ENCODE measurements around the gene CGGBP1.

Gene CGGBP1, protein sequence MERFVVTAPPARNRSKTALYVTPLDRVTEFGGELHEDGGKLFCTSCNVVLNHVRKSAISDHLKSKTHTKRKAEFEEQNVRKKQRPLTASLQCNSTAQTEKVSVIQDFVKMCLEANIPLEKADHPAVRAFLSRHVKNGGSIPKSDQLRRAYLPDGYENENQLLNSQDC

DNA sequence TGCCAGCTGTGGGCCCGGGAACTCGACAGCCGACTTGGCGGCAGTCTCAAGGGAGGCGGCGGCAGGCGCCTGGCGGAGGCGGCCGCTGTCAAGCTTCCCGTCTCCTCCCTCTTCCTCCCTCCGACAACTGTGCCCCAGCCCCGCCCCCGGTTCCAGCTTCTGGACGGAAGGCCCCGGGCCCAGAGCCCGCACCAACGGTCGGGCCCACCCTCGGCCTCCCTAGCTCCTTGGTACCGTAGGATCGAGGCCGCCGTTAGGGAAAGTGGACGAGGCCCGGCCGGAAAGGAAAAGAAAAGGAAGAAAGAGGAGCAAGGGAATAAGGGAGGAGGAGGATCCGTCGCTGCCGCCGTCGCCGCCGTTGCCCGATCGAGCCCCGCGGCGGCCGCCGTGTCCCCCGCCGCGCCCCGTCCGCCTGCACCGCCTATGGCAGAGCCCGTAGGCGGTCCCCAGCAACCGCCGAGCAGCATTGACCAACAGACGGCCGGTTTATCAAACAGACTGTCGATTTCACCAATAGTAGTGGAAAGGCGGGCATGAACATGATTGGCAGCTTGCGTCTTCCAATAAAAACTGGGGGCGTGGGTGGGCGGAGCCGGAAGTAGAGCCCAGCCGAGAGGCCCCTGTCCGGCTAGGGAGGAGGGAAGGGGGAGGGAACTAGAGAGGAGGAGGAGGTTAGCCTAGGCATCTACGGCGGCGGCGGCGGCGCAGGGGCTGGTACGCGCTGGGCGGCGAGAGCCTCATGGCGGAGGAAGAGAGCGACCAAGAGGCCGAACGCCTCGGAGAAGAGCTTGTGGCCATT is at the start of gene CGGBP1, which contains the start of gene ZNF654:
Gene CGGBP1 (minus strand): TSS at position 425 of the 799 bp plus-strand sequence. CDS start 3,029 bp downstream, outside the sequence.
Gene ZNF654 (plus strand): TSS at position 675 of the 799 bp plus-strand sequence. CDS start 65 bp downstream, at position 740.
- peak; percentile 76 for DNase-seq

- DNase-seq: no peak
These were observed 46.5 kb upstream of the CGGBP1 start for GRCh38 chr3:88105325-88105724.

DNA sequence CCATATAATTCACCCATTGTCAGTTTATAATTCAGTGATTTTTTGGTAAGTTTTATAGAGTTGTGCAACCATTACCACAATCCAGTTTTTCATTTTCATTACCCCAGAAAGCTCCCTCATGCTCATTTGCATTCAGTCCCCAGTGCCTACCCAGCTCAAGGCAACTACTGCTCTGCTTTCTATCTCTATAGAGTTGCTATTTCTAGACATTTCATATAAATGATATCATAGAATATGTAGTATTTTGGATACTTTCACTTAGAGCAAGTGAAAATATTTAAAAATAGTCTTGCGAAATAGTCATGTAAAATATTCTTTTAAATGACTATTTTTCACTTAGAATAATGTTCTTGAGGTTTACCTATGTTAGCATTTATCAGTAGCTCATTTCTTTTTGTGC is 42.3 kb upstream of the CGGBP1 start:
- DNase-seq: no peak

DNA sequence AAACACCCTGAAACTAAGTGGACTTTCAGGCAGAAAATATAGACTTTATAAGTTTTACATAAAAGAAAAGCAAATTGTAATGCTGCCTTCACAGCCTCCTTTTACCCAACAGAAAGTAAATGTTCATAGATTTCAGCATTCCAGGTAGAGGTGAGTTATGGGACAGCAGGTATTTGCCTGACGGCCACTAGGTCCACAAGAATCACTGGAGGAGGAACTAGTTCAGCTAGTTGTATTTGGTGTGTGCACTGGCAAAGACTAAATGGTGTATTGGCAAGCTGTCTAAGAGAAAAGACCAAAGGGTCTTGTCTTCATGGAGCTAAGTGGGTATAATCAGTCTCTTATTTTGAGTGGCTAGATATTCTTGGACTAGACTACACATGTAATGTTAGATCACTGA is 34.5 kb upstream of the CGGBP1 start:
- no peak for DNase-seq

GRCh38 chr3:88092270-88092669 is 33.5 kb upstream of the CGGBP1 start:
- no peak for DNase-seq

DNA sequence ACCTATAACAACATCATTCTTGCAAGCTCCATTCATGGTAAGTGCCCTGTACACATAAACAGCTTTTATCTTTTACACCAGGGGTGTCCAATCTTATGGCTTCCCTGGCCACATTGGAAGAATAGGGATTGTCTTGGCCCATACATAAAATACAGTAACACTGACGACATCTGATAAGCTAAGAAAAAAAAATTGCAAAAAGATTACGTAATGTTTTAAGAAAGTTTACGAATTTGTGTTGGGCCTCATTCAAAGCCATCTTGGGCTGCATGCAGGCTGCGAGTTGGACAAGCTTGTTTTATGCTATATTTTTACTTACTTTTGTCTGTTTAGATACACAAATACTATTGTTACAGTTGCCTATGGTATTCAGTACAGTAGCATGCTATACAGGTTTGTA is 31.9 kb upstream of the CGGBP1 start:
- no peak for DNase-seq

- DNase-seq: no peak
These were observed 25.3 kb upstream of the CGGBP1 start for GRCh38 chr3:88084097-88084501.

DNA sequence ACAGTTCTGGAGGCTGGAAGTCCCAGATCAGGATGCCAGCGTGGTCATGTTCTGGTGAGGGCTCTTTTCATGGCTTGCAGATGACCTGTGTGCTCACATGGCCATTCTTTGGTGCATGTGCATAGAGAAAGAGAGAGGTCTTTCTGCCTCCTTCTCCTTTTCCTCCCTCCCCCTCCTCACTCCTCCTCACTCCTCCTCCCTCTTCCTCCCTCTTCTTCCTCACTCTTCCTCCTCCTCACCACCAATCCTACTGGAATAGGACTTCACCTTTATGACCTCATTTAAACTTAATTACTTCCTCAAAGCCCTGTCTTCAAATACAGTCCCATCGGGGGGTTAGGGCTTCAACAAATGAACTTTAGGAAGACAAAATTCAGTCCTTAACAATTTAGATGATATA is 24.0 kb upstream of the CGGBP1 start:
- DNase-seq: no peak

- no peak for DNase-seq
These were observed 20.1 kb upstream of the CGGBP1 start for GRCh38 chr3:88078932-88079331.

DNA sequence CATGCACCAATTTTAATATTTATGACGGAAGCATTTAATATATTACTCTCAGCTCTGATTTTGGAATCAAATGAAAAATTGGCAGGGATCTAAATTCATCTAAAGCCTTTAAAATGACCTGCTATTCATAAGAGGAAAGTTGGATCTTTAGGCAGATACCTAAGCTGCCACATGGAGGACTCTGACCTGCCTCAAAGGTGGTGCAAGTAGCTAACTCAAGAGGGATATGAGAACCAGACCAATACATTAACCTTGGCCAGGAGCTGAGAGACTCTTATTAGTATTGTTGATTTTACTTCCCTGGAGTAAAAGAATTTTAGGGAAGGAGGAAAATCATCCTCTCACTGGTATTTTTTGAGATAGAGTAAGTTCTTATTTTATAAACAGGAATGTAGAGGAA is 17.9 kb upstream of the CGGBP1 start:
- DNase-seq: no peak

DNA sequence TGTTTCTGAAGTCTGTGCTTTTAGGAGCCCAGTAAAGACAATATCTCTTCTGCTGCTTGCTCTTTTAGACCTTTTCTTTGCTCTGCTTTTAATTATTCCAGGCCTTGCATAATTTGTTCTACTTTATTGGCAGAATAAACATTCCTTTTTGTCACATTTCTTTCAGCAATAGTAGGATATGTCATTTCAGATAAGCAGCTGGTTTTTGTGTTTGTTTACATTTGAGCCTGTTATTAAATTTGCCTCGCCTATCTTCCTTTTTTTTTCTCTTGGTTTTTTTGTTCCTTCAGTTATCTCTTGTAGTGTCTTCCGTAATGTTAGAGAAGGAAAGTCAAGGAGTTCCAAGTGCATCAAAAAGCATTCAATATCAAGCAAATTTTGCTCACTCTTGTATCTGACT is 16.7 kb upstream of the CGGBP1 start:
- no peak for DNase-seq

DNA sequence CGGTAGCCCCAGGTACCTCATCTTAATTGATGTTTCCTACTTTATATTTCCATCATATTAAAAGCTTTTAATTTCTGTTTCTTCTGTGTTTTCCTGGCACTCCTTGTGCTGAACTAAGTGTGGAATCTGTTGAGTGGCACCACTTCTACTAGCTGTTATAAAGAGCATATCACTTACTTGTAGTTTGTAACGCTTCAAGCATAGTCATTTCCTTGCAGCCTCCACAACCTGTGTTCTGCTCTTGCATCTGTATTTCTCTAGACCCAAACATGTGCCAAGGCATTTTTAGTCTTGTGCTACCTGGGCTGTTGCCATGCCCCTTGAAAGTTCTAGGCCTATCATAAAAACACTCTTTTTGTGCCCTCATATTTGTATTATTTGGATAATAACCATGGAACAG is 16.3 kb upstream of the CGGBP1 start:
- no peak for DNase-seq

- DNase-seq: no peak
These were observed 2.9 kb upstream of the CGGBP1 start for GRCh38 chr3:88061746-88062145.

- no peak for DNase-seq
These were observed 770 bp upstream of the CGGBP1 start for GRCh38 chr3:88059380-88060170.

- peak; percentile 16 for DNase-seq
These were observed 562 bp downstream of the CGGBP1 start for GRCh38 chr3:88058306-88058580.

- no peak for DNase-seq
These were observed 1.0 kb downstream of the CGGBP1 start for GRCh38 chr3:88057630-88058305.

DNA sequence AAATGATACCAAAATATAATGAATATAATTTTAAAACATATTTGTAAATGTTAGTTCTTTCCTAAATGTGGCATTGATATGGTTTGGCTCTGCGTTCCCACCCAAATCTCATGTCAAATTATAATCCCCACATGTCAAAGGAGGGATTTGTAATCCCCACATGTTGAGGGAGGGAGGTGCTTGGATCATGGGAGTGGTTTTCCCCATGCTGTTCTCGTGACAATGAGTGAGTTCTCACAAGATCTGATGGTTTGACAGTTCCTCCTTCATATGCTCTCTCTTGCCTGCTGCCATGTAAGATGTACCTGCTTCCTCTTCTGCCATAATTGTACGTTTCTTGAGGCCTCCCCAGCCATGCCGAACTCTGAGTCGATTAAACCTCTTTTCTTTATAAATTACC is 12.0 kb downstream of the CGGBP1 start:
- no peak for DNase-seq

- DNase-seq: no peak
These were observed 14.4 kb downstream of the CGGBP1 start for GRCh38 chr3:88044411-88044810.

DNA sequence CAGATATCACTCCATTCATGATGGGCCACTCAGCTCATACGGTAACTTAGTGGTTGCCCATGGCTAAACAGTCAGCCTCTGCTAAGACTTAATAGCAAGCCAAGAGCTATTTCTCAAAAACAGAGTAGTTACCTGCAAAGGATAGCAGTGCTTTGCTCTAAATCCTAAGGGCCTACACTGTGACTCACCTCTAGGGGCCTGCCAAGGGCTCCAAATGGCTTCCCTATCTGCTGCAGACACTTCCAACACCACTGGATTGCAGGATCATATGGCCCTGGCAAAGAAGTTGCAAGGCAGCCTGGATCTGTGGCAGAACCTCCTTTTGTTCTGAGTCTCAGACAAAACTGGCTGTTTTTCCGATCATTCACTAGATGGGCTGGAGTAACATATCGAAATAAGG is 17.8 kb downstream of the CGGBP1 start:
- no peak for DNase-seq

DNA sequence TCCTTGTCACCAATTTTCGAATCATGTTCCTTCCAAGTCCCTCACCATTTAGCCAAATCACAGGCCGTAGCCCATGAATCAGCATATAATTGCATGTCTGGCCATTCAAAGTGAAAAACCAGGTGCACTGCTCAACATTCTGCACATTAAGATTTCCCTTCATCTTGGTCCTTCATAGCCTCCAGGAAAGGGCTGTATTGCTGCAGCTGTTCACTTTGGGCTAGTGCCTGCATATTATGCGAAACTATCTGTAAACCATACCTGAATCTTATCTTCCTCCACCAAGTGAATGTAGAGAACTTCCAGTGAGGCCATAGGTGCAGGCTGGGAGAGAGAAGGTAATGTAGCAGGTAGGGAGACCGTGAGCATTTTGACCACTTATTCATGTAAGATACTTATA is 18.3 kb downstream of the CGGBP1 start:
- DNase-seq: no peak

DNA sequence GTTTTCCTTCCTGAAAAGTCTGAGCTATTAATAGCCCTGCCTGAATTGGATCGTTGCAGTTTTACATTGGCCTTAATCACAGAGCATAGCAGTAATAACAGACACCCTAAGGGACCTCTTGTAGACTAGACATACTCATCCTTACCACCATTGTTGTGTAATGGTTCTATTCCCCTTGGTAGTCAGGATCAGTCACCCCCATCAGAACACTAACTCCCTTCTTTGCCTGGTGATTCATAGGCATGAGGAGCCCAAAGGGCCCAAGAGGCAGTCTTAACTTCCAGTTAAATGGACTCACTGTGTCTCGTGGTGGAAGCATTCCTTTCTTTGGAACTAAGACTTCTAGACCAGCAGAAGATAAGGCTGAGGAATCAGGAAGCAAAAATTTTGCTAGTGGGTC is 20.2 kb downstream of the CGGBP1 start:
- DNase-seq: no peak

- no peak for DNase-seq
These were observed 22.6 kb downstream of the CGGBP1 start for GRCh38 chr3:88036221-88036620.

- no peak for DNase-seq
These were observed 24.1 kb downstream of the CGGBP1 start for GRCh38 chr3:88034491-88035275.
